Measurements from ENCODE around the gene MRPS15.

The MRPS15 gene

DNA sequence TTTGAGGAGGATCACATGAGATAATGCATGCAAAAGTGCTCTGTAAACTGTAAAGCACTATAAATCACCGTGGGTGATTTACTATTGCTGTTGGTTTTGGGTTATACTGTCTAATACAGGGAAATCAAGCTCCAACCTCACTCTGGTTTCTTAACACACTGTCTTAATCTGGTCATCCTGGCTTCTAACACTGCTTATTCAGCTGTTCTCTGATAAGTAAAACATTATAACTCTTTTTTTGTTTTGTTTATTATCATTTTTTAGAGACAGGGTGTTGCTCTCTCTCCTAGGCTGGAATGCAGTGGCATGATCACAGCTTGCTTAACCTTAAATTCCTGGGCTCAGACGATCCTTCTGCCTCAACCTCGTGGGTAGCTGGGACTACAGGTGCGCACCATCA, 44.6 kb downstream of the MRPS15 start:
- no peak for DNase-seq (ENCODE audit: low read depth)

DNA sequence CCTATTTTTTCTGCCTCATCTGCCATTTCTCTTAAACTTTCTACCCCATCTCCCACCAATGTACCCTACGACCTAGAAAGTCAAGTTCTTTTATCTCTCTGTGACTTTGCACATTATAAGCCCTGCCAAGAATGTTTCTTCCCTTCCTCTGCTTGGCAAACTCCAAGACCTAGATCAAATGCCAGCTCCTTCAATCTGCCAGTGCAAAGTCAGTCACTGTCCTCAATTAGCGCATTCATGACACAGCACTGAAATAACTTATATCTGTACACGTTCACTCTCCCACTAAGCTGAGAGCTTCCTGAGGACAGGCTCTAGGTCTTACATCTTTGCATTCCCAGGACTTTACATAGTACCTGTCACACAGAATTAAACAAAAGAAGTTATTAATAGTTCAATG, 45.0 kb downstream of the MRPS15 start:
- no peak for DNase-seq (ENCODE audit: low read depth)

- DNase-seq (ENCODE audit: low read depth) = no peak
These were observed 46.3 kb downstream of the MRPS15 start for GRCh38 chr1:36417931-36418330.

- DNase-seq (ENCODE audit: low read depth) = no peak
These were observed 48.4 kb downstream of the MRPS15 start for GRCh38 chr1:36415661-36416326.

DNA sequence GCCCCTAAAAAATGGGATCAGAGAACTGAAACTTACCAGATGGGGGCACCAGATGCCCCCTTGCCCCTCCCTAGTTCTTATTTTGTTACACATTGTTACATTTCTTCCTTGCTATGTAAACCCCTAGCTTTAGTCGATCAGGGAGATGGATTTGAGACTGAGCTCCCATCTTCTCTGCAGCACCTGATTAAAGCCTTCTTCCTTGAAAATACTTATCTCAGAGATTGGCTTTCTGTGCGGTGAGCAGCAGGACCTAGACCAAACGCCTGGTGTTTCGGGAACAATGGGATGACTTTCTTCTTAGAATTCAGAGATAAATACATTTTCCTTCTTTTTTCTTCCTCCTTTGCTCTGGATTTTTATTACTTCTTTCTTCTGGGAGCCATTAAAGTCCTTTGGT, 49.8 kb downstream of the MRPS15 start:
- no peak for DNase-seq (ENCODE audit: low read depth)

DNA sequence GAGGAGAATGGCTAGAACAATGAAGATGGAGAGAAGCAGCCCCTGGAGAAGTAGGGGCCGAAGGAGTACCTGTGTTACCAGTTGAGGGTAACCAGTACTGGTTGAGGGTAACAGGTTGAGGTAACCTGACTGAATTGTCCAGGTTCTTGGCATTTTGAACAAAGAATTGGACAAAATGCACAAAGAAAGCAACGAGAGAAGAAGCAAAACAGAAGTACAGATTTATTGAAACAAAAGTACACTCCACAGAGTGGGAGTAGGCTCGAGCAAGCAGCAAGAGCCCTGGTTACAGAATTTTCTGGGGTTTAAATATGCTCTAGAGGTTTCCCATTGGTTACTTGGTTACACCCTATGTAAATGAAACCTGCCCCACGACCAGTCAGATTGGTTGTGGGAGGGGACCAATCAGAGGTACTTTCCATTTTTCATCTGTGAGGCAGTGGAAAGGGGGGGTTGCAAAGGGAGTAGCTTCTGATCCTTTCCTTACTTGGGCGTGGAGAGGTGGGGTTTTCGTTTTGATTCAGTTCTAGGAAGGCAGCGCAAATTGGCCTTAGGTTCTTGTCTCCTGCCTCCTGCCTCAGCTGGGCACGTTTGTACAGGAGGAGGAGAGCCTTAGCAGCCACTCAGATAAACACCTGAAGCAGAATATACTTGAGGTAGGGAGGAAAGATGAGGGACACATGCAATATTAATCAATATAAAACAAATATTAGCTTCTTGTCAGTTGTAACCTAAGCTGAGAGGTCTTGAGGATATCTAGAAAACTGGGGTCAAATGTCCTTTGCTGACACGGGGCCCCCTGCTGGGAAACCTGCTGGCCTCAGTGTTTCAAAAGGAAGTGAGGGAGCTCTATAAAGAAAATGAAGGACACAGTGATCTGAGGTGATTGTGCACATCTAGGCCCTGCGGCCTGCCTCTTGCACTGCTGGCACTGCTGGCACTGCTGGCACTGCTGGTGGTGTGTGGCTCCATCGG, 52.2 kb downstream of the MRPS15 start:
- no peak for DNase-seq (ENCODE audit: low read depth)

DNA sequence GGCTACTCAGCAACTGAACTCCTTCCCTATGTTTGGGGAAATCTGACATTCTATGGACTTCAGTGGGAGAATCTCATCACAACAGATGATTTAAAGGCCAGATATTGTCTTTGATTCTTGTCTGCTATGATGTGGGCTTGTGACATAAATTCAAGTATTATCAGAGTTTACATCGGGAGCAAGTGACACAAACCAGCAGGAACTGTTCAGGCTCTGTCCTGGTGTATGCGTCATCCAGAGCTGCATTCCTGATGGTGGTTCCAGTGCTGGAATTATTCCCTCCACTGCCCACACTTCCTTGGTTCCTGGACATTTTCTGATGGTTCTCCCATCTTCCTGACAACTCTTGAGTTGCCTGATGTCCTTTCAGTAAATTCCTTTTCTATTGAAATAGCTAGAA, 55.7 kb downstream of the MRPS15 start:
- no peak for DNase-seq (ENCODE audit: low read depth)

- DNase-seq (ENCODE audit: low read depth) = no peak
These were observed 57.7 kb downstream of the MRPS15 start for GRCh38 chr1:36406440-36406839.

All from non-pigmented ciliary epithelial cell (primary cell).